ENCODE data around the gene SLC35A5.
A peak's percentile ranks its signal among the peaks of the same experiment; 100 is the strongest.
"Not testable (repeated sequence)": the region's sequence is repeated elsewhere in the genome, so short reads cannot be mapped to it uniquely, and the experiment has no call there.

The SLC35A5 gene

GRCh38 chr3:112561734-112562529 lies at the start of gene SLC35A5, which contains the start of gene ATG3:
TSS of gene SLC35A5 (plus strand) at chr3:112562045. CDS start at chr3:112563404, 1,359 bp downstream.
TSS of gene ATG3 (minus strand) at chr3:112561962. CDS start at chr3:112561528, 434 bp downstream.
- DNase-seq (ENCODE audit: low spot score) = peak; percentile 98

GRCh38 chr3:112512320-112512719 lies 49.5 kb upstream of the SLC35A5 start:
- DNase-seq (ENCODE audit: low spot score) = no peak

GRCh38 chr3:112514527-112515128 lies 47.2 kb upstream of the SLC35A5 start:
- DNase-seq (ENCODE audit: low spot score) = peak; percentile 74

GRCh38 chr3:112518970-112519369 lies 42.9 kb upstream of the SLC35A5 start:
- not testable (repeated sequence) for DNase-seq (ENCODE audit: low spot score)

- DNase-seq (ENCODE audit: low spot score) = peak; percentile 73
Observed at GRCh38 chr3:112519424-112520001, 42.3 kb upstream of the SLC35A5 start.

DNA sequence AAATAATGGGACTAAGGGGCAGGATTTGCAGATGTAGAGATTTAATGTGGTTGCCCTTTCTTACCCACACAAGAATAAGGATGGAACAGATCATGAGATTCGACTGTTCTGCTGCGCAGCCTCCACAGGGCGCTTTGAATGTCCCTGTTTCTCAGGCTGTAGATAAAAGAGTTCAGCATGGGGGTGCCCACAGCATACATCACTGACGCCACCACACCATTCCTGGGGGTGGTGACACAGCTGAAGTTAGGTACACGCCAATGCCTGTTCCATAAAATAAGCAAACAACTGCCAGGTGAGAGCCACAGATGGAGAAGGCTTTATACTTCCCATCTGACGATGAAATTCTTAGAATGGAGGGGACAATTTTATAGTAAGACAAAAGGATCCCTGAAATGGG lies 37.7 kb upstream of the SLC35A5 start:
- not testable (repeated sequence) for DNase-seq (ENCODE audit: low spot score)

- DNase-seq (ENCODE audit: low spot score) = no peak
Observed at GRCh38 chr3:112530573-112530972, 31.3 kb upstream of the SLC35A5 start.

DNA sequence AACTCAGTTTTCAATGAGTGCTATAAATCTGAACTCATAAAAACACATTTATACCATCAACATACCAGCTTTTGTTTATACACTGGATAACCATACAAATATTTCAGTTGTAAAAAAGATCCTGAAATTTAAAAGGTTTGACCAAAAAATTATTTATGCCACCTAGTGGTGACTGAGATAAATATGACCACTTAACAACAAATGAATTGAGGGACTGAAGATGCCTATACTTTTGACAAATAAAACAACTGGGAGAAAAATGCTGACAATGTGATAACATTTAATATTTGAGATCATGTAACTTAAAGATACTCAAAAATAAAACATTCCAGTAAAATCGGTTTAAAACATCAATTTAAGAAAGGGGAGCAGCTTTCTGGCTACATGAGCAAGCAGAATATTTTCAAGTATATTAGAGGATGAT lies 30.5 kb upstream of the SLC35A5 start:
- DNase-seq (ENCODE audit: low spot score) = peak; percentile 47

GRCh38 chr3:112539825-112540650 lies 21.8 kb upstream of the SLC35A5 start:
- DNase-seq (ENCODE audit: low spot score) = peak; percentile 11

- DNase-seq (ENCODE audit: low spot score) = no peak
Observed at GRCh38 chr3:112546216-112546759, 15.6 kb upstream of the SLC35A5 start.

GRCh38 chr3:112550859-112551258 lies 11.0 kb upstream of the SLC35A5 start:
- no peak for DNase-seq (ENCODE audit: low spot score)

- DNase-seq (ENCODE audit: low spot score) = no peak
Observed at GRCh38 chr3:112555535-112556170, 6.2 kb upstream of the SLC35A5 start.

DNA sequence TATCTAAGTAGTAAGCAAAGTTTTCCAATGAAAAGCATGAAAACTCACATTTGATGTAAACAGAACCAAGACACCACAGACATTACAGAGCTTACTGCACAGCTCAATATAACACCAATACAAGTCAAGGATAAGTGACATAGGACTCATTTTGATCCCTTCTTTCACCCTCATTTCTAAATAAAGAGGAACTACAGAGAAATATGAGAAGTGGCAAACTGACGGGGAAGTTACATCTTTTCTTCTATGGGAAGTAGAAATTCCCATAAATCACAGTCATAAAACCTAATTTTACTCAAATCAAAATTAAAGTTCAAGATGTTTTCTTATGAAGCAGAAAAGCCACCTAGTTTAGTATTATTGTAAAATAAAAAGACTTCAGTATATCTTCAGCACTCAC lies 3.9 kb upstream of the SLC35A5 start:
- DNase-seq (ENCODE audit: low spot score) = no peak

DNA sequence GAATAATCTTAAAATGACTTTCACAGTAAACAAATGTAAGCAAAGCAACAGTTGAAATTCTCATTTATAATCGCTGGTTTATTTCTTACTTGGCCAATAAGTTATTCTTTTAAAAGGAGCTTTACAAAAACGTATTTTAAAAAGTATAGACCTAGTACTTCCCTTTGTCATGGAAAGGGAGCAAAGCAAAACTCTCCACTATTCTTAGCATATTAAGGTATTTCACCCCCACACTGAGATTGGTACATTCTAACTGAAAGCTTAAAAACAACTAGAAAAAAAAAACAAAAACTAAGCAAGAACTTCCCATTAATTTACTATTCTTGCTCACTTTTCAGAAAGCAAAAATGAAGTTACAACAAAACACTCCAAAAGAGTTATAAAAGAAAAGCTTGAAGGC lies 1.5 kb upstream of the SLC35A5 start:
- DNase-seq (ENCODE audit: low spot score) = no peak

GRCh38 chr3:112560721-112561483 lies 943 bp upstream of the SLC35A5 start:
- peak; percentile 78 for DNase-seq (ENCODE audit: low spot score)

- no peak for DNase-seq (ENCODE audit: low spot score)
Observed at GRCh38 chr3:112561484-112561733, 436 bp upstream of the SLC35A5 start.

GRCh38 chr3:112564247-112564939 lies 2.5 kb downstream of the SLC35A5 start:
- not testable (repeated sequence) for DNase-seq (ENCODE audit: low spot score)

DNA sequence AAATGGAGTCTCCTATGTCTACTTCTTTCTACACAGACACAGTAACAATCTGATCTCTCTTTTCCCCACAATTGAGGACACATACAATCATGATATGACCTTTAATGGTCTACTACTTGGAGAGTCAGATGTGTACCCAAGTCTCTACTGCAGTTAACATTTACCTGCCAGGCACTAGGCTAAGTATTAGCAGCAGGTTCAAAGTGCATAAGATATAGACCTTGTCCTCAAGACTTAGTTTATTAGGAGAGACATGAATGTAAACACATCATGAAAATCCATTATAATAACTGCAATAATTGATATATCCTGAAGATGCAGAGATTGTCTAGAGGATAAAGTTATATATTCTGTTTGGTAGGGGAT lies 3.1 kb downstream of the SLC35A5 start:
- DNase-seq (ENCODE audit: low spot score) = no peak

GRCh38 chr3:112568642-112569041 lies 6.8 kb downstream of the SLC35A5 start:
- DNase-seq (ENCODE audit: low spot score) = no peak

DNA sequence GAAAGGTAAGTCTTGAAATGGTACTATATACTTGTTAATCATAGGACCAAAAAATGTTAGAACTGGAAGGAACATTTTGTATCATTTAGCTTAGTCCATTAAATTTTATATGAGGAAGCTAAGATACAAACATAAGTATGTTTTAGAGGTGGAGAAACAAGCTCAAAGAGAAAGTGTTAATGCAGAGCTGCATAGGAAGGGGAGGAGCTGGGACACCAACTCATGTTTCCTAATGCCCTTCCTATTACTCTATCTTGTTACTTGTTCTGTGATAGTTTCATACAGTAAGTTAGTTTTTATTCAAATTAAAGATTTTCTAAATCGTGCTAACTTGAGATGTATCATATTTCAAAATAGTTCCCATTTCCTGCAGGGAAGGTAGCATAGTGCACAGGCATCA lies 7.4 kb downstream of the SLC35A5 start:
- DNase-seq (ENCODE audit: low spot score) = no peak

Measured in activated CD4-positive, alpha-beta T cell treated with anti-CD3 and anti-CD28 coated beads, Interleukin-2, Interleukin-4, amounts not matched to agents 100 ng/mL and 50 ng/mL, durations not matched to agents 16 hours and 8 hours (primary cell).